Upper lobe of left lung (tissue), 4 donors: ENCODE data around the gene VRK2.
"Not testable (repeated sequence)": the region's sequence is repeated elsewhere in the genome, so short reads cannot be mapped to it uniquely, and the experiment has no call there.

Experiments used
- EP300 ChIP-seq, 4 donors: sonication (generic); formaldehyde crosslinking; IDR thresholded peaks; one replicate each; pipeline ENCODE4 v1.5.1; 2017; ENCODE audit warnings: antibody characterized with exemption in 4 of 4, control low read depth in 2 of 4
- TF ChIP-seq, protein P1 (sequence below), 6 experiments: fragments of 450-650 bp in 4 of 6; fragments of 200-600 bp in 2 of 6; sonication (generic) in 2 of 6; IDR thresholded peaks; one replicate each; pipeline ENCODE4 v1.5.1; 2016 to 2019; ENCODE audit warnings: antibody characterized with exemption in 6 of 6

- TF ChIP-seq, protein P1, sequence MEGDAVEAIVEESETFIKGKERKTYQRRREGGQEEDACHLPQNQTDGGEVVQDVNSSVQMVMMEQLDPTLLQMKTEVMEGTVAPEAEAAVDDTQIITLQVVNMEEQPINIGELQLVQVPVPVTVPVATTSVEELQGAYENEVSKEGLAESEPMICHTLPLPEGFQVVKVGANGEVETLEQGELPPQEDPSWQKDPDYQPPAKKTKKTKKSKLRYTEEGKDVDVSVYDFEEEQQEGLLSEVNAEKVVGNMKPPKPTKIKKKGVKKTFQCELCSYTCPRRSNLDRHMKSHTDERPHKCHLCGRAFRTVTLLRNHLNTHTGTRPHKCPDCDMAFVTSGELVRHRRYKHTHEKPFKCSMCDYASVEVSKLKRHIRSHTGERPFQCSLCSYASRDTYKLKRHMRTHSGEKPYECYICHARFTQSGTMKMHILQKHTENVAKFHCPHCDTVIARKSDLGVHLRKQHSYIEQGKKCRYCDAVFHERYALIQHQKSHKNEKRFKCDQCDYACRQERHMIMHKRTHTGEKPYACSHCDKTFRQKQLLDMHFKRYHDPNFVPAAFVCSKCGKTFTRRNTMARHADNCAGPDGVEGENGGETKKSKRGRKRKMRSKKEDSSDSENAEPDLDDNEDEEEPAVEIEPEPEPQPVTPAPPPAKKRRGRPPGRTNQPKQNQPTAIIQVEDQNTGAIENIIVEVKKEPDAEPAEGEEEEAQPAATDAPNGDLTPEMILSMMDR (IDR thresholded peaks at IDR 0.05), result not testable (repeated sequence)
- not testable (repeated sequence) for TF ChIP-seq EP300 (IDR thresholded peaks at IDR 0.05)
These were observed 123.8 kb downstream of the VRK2 start for GRCh38 chr2:58170334-58170933.
